GM19023 (cell line): Measurements from ENCODE around the gene DDB1.
A peak's percentile ranks its signal among the peaks of the same experiment; 100 is the strongest.

ENCODE experiments used
- ATAC-seq: cut with Tn5 transposase; IDR thresholded peaks from one replicate; pipeline ENCODE4 v1.9.1; 2021; ENCODE audit warnings: mild to moderate bottlenecking, moderate library complexity; ENCODE audit not compliant: unreplicated experiment

The DDB1 gene

DNA sequence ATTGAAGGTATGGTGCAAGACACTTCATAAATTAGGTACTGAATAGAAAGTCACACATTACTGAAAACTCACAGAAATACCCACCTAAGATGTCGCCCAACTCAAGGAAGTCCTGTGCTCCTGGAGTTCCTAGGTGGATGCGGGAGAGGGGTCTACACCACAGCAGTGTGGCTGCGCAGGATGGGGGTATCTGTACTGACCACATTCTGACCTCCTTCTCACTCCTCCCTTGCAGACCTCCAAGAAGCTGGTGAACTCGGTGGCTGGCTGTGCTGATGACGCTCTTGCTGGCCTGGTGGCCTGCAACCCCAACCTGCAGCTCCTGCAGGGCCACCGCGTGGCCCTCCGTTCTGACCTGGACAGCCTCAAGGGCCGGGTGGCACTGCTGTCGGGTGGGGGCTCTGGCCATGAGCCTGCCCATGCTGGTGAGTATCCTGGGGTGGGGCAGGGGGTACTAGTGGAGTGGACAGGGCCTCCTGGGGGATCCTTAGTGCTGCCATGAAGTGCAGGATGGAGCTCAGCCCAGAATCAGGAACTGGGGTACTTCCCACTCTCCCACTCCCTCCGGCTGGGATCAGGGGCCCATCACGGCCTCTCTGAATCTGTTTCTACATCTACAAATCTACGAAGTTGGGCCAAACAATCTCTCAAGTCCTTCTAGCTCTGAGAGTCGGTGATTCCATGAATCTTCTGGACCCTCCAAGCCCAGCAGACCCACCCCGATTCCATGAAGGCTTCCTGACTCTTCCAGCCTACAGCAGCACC lies 5.0 kb upstream of the DDB1 start:
- ATAC-seq = no peak

DNA sequence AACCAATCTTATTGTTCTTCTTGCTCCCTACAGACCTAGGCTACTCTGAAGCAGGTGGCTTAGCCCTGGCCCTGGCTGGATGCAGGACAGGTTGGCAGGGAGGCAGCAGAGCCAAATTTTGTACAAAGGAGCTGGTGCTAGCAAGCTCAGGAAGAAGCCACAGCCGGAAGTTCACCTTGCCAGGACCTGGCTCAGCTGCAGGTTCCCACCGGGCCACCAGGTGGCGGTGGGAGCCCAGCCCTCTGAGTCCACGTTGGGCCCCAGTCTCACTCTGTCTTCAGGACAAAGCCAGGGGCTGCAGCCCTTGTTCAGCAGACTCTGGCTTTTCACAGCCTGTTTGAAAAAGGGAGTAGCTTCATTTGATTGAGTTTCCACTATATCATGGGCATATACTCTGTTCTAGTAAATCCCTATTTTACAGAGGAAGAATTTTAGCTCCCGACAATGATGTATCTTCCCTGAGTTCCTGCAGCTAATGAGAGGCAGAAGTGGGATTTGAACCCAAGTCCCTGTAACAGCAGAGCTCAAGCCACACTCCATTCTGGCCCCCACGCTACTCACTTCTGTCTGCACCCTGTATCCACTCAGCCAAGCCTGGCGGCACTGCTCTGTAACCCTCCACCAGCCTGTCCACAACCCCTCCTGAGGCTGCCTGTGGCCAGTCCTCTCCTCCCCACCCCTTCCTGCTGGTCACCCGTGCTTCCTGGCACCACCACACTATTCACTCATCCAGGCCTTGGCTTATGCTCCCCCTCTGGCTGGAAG lies 3.4 kb upstream of the DDB1 start:
- peak; percentile 58 for ATAC-seq

DNA sequence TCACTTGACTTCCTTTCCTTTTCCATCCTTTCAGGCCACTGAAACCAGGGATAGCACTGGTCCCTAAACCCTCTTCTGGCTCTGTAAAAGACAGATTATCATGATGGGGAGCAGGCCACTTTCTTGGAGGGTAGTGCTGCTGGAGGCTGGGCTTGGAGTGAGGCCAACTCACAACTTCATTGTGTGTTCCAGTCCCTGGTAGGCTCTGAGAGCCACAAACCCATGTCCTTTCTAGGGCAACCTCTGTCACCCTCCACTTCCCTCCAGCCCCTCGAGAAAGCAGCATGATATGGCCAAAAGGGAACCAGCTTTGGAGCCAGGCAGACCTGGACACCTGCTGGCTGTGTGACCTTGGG lies 2.4 kb upstream of the DDB1 start:
- no peak for ATAC-seq

DNA sequence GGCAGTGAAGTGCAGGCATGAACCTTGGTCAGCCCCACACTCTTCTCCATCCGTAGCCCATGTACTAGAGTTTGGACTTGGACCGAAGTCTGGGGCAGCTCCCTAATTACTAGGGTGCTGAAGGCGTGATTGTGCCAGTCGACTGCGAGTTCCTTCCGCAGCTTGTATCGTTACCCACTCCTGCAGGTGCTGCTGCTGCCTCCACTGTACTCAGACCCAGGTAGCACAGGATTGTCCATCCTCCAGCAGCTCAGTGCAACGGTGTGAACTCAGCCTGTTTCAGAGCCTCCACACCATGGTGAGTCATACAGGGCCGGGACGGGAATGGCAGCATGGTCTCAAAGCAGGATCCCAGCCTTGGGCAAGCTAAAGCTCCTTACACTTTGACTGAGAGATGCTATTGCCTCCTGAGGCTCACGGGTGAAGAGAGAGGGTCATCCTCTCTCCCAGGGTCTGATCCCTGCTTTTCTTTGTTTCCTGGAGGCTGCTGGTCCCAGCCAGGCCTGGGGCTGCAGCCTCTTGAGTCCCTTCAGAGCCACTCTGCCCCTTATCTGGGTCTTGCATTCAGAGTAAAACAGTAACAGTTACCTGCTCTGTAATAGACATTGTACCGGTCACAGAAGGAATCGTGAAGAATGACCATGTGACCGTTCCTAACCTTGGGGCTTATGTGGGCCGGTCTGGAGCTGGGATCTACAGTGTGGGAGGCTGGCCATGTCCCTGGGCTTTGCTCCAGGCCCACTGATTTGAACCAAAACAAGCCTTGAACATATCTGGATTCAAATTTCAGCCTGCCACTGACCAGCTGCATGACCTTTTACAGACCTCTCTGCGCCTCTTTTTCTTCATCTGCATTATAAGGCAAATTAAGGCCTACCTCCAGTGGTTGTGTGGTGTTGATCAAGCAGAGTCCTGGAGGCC lies 1.8 kb upstream of the DDB1 start:
- ATAC-seq = no peak

DNA sequence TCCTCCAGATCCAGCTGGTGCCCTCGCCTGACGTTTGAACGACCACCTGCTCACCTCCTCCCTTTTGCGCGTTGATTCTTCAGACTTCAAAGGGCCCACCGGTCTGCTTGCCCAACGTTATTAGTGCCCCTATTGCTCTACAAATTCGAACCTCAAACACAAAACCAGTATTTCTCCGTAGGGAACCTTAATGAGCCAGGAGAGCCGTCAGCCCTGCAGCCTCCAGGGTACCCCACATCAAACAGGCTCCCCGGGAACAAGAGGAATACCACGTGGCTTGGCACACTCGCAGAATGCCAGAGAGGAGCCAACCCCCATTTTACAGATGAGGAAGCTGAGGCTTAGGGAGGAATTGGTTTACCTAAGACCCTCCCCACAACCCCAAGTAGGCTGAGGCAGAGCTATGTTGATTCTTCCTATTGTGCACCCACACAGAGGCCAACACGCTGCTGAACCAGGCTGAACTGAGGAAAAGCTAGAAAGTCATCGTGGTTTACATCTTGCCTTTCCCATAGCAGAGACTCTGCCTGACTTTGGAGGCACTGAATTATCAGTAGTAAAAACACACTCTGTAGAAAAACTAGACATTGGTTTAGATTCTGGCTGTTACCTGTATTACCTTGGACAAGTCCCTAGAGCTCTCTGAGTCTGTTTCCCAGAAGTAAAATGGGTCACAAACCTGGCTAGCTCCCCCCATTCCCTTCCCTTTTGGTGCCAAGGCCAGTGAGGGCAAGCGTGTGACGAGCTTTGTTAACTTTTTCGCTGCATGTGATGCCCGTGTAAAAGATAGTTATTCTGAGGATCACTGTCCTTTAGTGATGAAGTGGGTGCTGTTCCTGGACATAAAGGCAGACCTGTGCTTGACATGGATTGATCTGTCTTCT lies 887 bp upstream of the DDB1 start:
- ATAC-seq = peak; percentile 9

DNA sequence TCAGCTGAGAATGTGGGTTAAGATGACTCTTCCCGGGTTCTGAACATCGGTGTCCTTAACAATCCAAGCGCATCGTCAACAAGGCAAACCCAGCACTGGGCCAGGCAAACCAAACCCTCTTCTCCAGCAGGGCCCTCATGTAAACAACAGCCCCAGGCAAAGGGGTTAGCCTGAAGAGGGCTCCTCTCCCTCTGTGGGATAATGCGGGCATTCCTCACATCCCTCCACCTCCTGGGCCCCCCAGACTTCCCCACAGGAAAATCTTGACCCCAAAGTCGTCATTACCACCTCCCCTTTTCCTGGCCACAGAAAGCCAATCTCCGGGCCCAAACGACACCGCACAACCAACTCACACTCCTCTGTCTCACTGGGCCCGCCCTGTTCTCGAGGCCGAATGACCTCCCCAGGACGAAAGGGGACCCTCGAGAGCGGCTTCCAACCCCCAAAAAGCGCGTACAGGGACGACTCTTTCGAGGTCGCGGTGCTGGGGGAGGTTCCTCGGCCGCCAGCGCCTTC lies 566 bp downstream of the DDB1 start:
- no peak for ATAC-seq

DNA sequence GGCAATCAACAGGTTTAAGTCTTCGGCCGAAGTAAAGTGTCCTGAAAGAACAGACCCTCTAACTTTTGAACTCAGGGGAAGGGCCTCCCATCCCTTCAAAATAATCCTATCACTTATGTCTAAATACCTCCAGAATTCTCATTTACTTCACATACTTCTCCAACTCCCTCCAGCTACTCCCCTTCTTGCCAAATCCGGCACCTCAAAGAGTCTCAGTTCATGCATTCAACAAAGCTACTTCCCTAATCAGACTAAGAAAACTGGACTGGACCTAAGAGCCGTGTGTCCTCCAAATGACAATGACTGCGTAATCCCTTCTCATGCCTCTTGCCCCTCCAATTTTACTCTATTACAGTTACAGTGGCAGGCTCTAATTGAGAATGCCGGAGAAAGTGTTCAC lies 1.3 kb downstream of the DDB1 start:
- no peak for ATAC-seq

DNA sequence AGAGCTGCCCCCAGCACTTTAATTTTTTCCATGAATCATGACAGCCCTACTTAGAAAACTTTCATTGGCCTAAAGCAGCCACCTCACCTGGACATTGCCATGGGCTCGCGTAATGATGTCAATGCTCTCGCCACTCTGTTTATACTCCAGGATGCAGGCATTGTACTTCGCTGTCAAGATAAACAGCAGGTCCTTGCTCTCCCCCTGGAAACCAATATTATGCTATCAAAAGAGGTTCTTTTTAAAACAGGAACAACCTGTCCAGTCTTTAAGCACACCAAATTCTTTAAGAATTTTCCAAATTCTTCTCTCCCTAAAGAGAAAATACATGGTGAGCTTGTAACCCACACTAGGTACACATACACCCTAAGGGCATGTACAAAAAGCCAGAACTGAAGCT lies 3.0 kb downstream of the DDB1 start:
- no peak for ATAC-seq

DNA sequence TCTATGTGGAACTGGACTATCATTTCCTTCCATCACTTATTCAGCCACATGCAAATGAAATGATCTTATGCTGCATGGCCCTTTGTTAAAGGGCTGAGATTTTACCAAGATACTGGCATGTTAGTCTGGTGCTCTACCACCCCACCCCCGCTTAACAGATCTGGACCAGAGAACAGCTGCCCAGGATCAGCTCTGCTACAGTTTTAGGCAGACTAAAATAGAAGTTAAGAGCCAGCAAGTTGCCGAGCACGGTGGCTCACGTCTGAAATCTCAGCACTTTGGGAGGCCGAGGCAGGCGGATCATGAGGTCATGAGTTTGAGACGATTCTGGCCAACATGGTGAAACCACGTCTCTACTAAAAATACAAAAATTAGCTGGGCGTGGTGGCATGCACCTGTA lies 4.6 kb downstream of the DDB1 start:
- ATAC-seq = no peak

DNA sequence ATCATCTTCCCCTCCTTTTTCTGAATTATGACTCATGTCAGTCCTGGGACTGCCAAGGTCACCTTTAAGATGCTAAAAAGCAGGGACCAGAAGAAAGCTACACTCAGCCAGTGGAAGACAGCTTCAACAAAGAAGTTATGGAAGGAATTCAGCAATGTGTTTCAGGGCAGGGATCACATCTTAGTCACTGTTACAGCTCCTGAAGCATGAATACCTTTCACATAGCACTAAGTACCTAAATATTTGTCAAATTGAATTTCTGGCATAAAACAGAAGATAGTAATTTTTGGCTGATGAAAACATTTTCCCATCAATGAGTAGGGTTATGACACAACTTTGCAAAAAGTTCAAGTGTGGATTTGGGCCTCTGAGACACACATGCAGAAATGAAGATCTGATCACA lies 5.2 kb downstream of the DDB1 start:
- ATAC-seq = no peak

DNA sequence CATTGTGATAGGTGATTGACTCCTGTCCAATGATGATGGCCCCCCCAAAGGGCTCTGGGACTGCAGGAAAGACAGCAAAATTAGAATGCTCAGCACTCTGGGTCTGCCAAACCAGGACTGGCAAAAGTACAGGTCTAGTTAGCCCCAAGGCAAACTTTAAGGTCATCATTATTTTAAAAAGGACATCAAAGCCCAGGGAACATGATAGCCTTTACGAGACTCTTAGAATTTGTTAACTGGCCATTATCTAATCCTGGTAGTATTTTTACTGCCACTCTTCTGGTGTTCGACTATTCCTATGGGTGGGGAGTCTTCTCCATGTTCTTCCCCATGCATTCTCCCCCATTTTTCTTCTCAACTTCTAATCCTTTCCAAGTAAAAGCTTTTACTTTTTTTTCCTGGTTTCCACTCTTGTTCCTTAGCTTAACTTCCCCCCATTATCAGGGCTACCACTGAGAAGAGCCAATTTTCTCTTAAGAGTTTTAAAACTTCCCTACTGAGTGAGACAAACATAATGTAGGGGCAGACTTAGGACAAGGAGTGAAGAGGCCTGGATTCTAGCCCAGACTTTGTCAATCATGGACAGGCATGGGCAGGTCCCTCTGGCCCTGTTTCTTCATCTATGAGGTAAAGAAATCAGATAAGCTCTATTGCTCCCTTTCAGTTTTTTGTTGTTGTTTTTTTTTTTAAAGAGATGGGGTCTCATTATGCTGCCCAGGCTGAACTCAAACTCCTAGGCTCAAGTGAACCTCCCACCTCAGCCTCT lies 7.1 kb downstream of the DDB1 start:
- no peak for ATAC-seq

DNA sequence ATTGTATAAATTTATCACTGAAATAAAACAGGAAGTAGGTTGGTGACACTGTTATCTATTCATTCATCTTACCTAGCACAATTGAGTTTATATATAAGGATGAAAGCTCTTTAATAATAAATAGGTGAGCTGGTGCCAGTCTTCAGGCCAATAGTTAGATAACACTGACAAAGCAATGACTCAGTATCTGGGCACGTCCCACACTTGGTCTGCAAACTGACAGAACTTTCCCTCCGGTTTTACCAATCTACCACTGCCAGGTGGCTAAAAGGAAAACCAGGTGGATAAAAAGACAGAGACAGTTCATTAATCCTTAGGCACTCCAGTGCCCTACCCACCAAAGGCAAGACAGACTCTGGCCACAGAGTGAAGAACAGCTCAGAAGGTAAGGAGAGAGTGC lies 17.6 kb downstream of the DDB1 start:
- no peak for ATAC-seq

DNA sequence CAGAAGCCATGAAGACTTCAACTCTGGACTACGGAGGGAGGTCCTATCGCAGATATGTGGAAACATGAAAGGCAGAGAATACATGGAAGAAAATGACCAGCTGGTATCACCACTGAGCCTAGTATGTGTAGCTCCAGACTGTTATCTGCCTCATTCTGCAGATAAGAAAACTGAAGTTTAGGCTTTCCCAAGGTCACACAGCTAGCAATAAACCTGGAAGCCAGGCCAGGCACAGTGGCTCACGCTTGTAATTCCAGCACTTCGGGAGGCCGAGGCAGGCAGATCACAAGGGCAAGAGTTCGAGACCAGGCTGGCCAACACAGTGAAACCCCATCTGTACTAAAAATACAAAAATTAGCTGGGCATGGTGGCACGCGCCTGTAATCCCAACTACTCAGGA lies 22.2 kb downstream of the DDB1 start:
- ATAC-seq = no peak

DNA sequence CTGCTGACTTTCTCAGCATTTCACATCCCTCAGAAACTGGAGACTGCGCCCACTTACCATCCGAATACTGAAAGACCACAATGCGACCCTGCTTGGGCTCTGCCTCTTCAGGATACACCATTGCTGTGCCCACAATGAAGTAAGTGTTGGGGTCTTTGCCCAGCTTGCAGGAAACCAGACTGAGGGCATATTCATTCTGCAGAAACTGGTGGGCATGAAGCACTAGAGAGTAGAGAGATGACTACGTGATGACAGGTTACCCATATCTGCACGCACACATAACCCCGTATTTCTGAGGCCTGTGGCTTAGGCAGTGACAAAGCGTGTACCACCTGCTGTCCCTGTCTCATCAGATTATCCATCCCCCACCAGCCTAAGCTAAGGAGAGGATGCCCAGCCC lies 23.2 kb downstream of the DDB1 start:
- ATAC-seq = no peak

DNA sequence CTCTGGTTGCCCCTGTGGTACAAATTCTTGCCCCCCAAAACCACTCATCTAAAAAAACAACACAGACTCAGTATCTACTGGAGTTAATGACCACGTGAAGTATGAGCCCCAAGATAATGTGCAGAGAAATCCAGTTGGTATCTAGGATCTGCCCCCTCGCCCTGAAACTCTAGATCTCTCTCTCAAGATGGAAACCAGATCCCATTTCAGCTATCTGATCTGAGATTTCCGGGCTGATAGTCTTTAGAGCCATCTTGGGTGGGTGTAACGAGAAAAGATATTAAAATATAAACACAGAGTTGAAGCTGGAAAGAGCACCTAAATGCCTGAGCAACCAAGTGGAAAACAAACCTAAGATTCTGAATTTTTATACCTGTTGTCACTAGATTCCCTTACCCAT lies 23.8 kb downstream of the DDB1 start:
- no peak for ATAC-seq

DNA sequence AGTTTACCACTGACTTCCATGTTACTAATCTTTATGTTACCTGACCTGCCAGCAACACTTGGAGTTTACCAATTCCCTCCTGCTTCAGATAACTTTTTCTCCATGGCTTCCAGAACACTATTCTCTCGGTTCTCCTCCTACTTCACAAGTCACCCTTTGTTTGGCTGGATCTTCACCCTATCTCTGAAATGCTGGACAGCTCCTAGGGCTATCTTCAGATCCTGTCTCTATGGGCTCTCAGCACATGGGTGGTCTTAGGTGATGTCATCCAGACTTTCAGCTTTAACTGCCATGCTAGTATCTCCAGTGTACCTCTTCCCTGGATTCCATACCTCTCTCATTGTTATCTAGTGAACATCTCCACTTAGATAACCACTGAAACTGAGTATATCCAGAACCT lies 25.6 kb downstream of the DDB1 start:
- ATAC-seq = no peak

DNA sequence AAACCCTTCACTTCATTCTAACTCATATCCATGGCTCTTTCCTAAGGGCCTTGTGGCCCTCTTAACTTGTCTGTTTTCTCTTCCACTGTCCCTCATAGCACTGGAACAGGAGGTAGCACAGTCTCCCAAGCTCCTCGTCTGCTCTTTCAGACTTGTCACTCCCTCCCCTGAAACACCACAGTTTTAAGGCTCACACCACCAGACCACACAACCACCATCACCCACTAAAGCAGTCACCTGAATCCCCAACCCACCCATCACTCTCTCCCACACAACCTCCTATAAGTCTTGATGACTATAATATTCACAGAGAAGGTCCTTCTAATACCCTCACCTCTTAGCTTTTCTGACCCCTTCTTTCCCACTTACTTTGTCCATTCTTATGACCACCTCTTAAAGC lies 26.7 kb downstream of the DDB1 start:
- no peak for ATAC-seq

DNA sequence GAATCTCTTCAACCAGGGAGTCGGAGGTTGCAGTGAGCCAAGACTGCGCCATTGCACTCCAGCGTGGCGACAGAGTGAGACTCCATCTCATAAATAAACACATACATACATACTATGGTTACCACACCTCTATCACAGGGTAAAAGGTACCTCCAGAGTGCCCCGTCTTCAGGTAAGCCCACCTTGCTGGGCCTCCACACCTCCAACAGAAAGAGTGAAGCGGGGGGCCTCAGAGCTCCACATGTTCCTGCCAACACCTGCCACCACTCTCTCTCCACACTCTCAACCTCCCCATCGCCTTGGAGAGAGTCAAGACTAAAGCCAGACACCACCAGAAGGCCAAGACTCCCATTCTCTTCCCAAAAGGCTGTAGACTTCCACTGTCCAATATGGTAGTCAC lies 27.5 kb downstream of the DDB1 start:
- no peak for ATAC-seq

DNA sequence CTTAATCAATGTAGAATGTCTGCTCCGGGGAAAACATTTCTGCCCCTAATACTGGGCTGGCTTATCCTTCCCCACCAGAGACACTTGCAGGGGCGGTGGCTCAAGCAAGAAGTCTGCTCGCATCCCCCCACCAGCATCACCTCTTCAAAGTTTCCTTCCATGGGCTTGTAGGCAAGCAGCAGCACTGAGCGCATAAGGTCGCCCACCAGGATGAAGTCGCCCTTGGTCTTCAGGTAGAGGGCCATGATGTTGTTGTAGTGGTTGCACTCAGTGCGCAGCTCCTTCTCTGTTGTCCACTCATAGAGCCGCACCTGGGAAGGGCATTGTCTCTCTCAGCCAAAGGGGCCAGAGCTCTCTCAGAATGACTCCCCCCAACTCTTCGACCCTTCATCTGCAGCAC lies 29.2 kb downstream of the DDB1 start:
- no peak for ATAC-seq

DNA sequence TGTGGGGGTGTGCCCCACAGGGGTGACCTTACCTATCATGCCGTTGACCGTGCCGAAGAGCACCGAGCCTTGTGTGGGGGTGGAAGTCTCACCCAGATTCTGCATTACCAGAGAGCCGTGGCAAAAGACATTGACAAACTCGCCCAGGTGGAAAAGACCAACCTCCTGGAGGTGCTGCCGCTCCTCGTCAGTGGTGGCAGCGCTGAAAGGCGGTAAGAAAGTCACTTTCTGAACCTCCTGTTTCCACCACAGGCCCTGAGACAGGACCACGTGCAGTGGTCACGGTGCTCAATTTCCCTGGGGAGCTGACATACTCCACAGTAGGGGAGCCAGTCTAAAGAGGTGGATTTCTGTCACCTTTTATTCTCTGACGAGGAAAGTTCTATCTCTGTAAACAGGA lies 30.4 kb downstream of the DDB1 start:
- no peak for ATAC-seq
